ENCODE results near the gene BBS2. TPM values are rescaled to one million over a fixed set of nuclear protein-coding genes. Genes with fewer than 3 reads are reported as not detected.

Gene BBS2
- total RNA-seq, 3 donors from 2014 or later (not counting 1 experiment from before 2014, with no cell fraction given) = 36.8 to 40.3 (median 38.2) TPM

DNA sequence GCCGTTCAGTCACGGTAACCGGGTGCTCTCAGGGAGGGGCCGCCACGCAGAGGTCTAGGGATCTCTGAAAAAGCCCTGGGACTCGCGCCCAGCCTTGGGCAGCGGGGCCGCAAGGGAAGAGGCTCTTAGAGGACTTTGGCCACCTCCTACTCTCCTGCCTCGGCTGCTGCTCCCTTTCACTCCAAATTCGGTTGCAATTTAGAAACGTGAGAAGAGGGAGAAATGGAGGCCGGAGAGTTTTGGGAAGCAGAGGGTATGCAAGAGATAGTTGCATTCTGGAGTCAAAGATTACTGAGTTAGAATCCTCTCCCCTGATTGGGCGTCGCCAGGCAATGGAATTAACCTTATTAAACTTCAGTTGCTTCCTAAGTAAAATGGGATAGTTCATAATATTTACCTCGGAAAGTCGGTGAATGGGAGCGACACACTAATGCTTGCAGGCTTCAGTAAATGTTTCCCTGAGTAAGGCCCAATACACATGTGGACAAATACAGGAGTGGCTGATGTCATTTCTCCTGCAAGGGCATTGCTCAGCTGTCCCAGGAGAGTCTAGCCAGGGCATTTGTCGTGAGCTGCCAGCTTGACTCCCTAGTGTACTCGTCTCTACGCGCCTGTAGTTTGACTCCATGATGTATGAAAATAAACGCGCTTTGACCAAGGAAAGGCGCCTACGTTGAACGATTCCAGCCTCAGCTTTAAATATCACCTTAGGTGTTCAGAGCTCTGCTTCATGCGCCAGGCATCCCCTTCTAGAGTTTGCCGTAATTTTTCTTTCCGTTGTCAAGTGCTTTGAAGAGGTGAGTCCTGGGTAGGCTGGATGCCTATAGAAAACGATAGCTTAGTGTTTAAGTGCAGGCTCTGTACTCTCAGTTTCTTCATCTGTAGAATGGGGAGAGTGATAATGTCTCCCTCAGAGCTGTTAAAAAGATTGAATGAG, 67.8 kb downstream of the BBS2 start:
- peak overlapping the region; percentile 58 for H3K27ac ChIP-seq (ENCODE audit: low read length)
- Mint-ChIP-seq H3K4me3 (peak overlapping the region; percentile 96), H3K9me3 (no peaks in the 10 kb centered on the region), H3K27ac (peak overlapping the region; percentile 89 to 90), H3K4me1 (peaks cover 51 to 52% of the 10 kb centered on the region in 2 donors), H3K27me3 (ENCODE audit: low read depth in 2 of 2) (no peaks in the 10 kb centered on the region), H3K36me3 (peaks cover 19% of the 10 kb centered on the region)
- peaks cover 20% of the 10 kb centered on the region for H3K4me1 ChIP-seq (ENCODE audit: control insufficient read depth, insufficient read depth, low read length)
- WGBS (ENCODE audit: insufficient coverage) = 13% methylated on average over 30 of the region's 31 CpGs
- peaks cover 30% of the 10 kb centered on the region for H3K36me3 ChIP-seq (ENCODE audit: control insufficient read depth, insufficient read depth, low read length)
- no peaks in the 10 kb centered on the region for H3K9me3 ChIP-seq (ENCODE audit: control insufficient read depth, insufficient read depth, low read length)
- peak in 1 of 2 donors; percentile 27 for DNase-seq
- ATAC-seq = peak; percentile 15 to 19 (median 19)
- TF ChIP-seq, protein P1, sequence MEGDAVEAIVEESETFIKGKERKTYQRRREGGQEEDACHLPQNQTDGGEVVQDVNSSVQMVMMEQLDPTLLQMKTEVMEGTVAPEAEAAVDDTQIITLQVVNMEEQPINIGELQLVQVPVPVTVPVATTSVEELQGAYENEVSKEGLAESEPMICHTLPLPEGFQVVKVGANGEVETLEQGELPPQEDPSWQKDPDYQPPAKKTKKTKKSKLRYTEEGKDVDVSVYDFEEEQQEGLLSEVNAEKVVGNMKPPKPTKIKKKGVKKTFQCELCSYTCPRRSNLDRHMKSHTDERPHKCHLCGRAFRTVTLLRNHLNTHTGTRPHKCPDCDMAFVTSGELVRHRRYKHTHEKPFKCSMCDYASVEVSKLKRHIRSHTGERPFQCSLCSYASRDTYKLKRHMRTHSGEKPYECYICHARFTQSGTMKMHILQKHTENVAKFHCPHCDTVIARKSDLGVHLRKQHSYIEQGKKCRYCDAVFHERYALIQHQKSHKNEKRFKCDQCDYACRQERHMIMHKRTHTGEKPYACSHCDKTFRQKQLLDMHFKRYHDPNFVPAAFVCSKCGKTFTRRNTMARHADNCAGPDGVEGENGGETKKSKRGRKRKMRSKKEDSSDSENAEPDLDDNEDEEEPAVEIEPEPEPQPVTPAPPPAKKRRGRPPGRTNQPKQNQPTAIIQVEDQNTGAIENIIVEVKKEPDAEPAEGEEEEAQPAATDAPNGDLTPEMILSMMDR (IDR thresholded peaks at IDR 0.05) = no peak
- no peaks in the 10 kb centered on the region for H3K27me3 ChIP-seq (ENCODE audit: control insufficient read depth, insufficient read depth, low read length)
- intact Hi-C loops (cut with micrococcal nuclease) = loop anchor here (1.0 to 2.0 kb wide), 2 partner anchors 27 to 230 kb away; partner anchors contain the start of genes AMFR and MT1X
- peak overlapping the region; percentile 95 for H3K4me3 ChIP-seq (ENCODE audit: low read length)

DNA sequence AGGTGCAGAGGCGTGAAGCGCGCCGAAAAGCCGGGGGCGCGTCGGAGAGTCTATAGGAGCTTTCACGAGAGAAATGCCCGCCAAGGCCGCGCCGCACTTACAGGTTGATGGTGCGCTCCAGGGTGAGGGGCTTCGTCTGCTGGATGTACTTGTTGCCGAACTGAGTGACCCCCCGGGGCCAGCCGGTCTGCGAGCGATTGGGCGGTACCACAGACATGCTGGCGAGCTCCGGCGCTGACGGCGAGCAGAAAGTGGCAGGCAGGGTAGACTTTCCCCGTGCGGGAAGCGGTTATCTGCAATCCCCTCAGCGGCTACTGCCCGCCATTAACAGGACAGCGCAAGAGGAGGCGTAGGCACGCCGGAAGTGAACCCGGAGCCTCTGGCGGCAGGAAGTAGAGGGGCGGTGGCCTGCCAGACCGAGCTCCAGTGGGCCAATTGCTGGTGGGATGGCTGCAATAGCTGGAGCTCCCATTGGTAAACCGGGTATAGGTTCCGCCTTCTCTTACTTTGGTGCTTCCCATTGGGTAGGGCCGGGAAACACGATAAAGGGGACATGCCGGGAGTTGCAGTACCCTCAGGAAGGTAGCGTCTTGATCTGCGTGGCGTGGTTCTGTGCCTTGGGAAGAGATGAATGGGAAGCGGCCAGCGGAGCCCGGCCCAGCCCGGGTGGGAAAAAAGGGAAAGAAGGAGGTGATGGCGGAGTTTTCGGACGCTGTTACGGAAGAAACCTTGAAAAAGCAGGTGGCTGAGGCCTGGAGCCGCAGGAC, 68.7 kb downstream of the BBS2 start, which contains the start of the genes NUDT21 and OGFOD1:
NUDT21 (minus strand) TSS at position 347 of the 767 bp plus-strand sequence; CDS start at position 217, 130 bp downstream.
OGFOD1 (plus strand) TSS at position 569 of the 767 bp plus-strand sequence; CDS start at position 628, 59 bp downstream.
- peak; percentile 79 to 97 for DNase-seq

DNA sequence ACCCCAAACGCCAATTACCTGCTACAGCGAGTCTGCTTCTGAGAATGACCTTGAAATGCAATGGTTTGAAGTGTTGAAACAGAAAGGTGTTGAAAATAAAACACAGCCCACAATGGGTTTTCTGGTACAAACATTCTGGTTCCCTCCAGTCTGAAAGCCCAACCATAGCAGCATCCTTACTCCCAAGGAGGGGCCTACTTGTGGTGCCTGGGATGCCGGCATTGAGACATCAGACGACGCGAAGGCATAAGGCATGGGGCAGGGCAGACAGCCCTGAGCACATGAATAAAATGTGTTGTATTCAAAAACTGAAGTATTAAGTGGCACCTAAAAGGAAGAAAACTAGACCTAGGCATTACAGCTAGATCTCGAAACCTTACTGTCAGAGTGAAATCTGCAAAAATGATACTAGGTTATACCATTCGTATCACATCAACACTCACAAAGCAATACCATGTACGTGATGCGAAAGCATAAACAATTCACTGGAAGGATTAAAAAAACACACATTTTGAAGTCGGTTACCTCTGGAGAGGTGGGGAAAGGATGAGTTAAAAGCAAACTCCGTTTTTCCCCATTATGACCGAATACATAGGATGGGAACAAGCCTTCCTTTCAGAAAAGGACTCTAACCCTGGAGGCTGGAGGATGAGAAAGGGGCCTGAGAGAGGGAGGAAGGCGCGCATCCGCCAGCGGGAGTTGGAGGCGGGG, 69.4 kb downstream of the BBS2 start:
- H3K36me3 ChIP-seq (ENCODE audit: control insufficient read depth, insufficient read depth, low read length) = peaks cover 23% of the 10 kb centered on the region
- intact Hi-C loops (cut with micrococcal nuclease) = loop anchor here (2.0 kb wide), 1 partner anchor 26 kb away; the partner anchor contains the start of gene AMFR
- peak overlapping the region; percentile 89 to 90 for H3K27ac Mint-ChIP-seq
- H3K4me1 Mint-ChIP-seq = peaks cover 51 to 52% of the 10 kb centered on the region in 2 donors
- H3K27me3 ChIP-seq (ENCODE audit: control insufficient read depth, insufficient read depth, low read length) = no peaks in the 10 kb centered on the region
- DNase-seq (peak in 1 of 2 donors; percentile 14), ATAC-seq (no peak)
- H3K36me3 Mint-ChIP-seq = peaks cover 9% of the 10 kb centered on the region
- no peaks in the 10 kb centered on the region for H3K9me3 Mint-ChIP-seq
- H3K27ac ChIP-seq (ENCODE audit: low read length) = peak overlapping the region; percentile 70
- H3K9me3 ChIP-seq (ENCODE audit: control insufficient read depth, insufficient read depth, low read length) = no peaks in the 10 kb centered on the region
- TF ChIP-seq, protein P1 (IDR thresholded peaks at IDR 0.05) = no peak
- WGBS (ENCODE audit: insufficient coverage) = 15% methylated on average over 12 of the region's 18 CpGs
- peaks cover 20% of the 10 kb centered on the region for H3K4me1 ChIP-seq (ENCODE audit: control insufficient read depth, insufficient read depth, low read length)
- H3K27me3 Mint-ChIP-seq (ENCODE audit: low read depth in 2 of 2) = no peaks in the 10 kb centered on the region
- H3K4me3 Mint-ChIP-seq = peak overlapping the region; percentile 96
- peak overlapping the region; percentile 95 for H3K4me3 ChIP-seq (ENCODE audit: low read length)

More for the DNA sequence above, 68.7 kb downstream of the BBS2 start, which contains the start of the genes NUDT21 and OGFOD1:
- Mint-ChIP-seq H3K27me3 (ENCODE audit: low read depth in 2 of 2) (no peaks in the 10 kb centered on the region), H3K9me3 (no peaks in the 10 kb centered on the region), H3K36me3 (peaks cover 17% of the 10 kb centered on the region), H3K27ac (peak within 1 kb of the TSS; percentile 89 to 90), H3K4me3 (peak within 1 kb of the TSS; percentile 96), H3K4me1 (peaks cover 51 to 52% of the 10 kb centered on the region in 2 donors)
- H3K4me3 ChIP-seq (ENCODE audit: low read length) = peak within 1 kb of the TSS; percentile 95
- ATAC-seq = peak; percentile 98 to 100 (median 98)
- TF ChIP-seq, protein P1 (IDR thresholded peaks at IDR 0.05) = no peak
- under 1% methylated on average over 56 of the region's 56 CpGs for WGBS (ENCODE audit: insufficient coverage)
- peaks cover 20% of the 10 kb centered on the region for H3K4me1 ChIP-seq (ENCODE audit: control insufficient read depth, insufficient read depth, low read length)
- intact Hi-C loops (cut with micrococcal nuclease) = loop anchor here (1.0 to 2.0 kb wide), 2 partner anchors 26 to 231 kb away; partner anchors contain the start of genes AMFR and MT1X
- no peaks in the 10 kb centered on the region for H3K27me3 ChIP-seq (ENCODE audit: control insufficient read depth, insufficient read depth, low read length)
- no peaks in the 10 kb centered on the region for H3K9me3 ChIP-seq (ENCODE audit: control insufficient read depth, insufficient read depth, low read length)
- H3K36me3 ChIP-seq (ENCODE audit: control insufficient read depth, insufficient read depth, low read length) = peaks cover 23% of the 10 kb centered on the region
- peak within 1 kb of the TSS; percentile 70 for H3K27ac ChIP-seq (ENCODE audit: low read length)

All from natural killer cell (primary cell).